Lower lobe of right lung (tissue), 2 donors: Measurements from ENCODE around the gene SPATA18. TPM values are rescaled to one million over a fixed set of nuclear protein-coding genes. Genes with fewer than 3 reads are reported as not detected.

Experiments
- ATAC-seq, 2 donors: fragments of 200-7000 bp; cut with Tn5 transposase; one replicate each; pipeline ENCODE4 v1.9.1; 2020 to 2022; ENCODE audit warnings: mild to moderate bottlenecking in 2 of 2, moderate library complexity in 2 of 2
- DNase-seq: peaks from one replicate; pipeline ENCODE4 v3.0.0-alpha.2; 2020
- H3K27ac ChIP-seq: fragments of 200-600 bp; one replicate; pipeline ENCODE4 v1.8.0; 2022
- H3K27me3 ChIP-seq: fragments of 200-600 bp; one replicate; pipeline ENCODE4 v1.8.0; 2022; ENCODE audit warnings: low read depth
- H3K36me3 ChIP-seq: fragments of 200-600 bp; one replicate; pipeline ENCODE4 v1.8.0; 2022; ENCODE audit warnings: mild to moderate bottlenecking
- H3K4me1 ChIP-seq: fragments of 200-600 bp; one replicate; pipeline ENCODE4 v1.8.0; 2022
- H3K4me3 ChIP-seq: fragments of 200-600 bp; one replicate; pipeline ENCODE4 v1.8.0; 2022; ENCODE audit warnings: mild to moderate bottlenecking
- H3K9me3 ChIP-seq: fragments of 200-600 bp; one replicate; pipeline ENCODE4 v1.8.0; 2022
- CTCF ChIP-seq: fragments of 200-600 bp; IDR thresholded peaks from one replicate; pipeline ENCODE4 v1.8.0; 2022; ENCODE audit warnings: antibody characterized with exemption, mild to moderate bottlenecking
- intact Hi-C: fragments of 100-400 bp; cut with DNase I; formaldehyde crosslinking; loops from one replicate; pipeline ENCODE4 v1.11.0; 2022
- total RNA-seq: library from RNA; stranded (reverse); fragmentation: NEBNext Ultra II Directional; extraction: Animal tissue kit (Norgen Biotek cat#: 25700); gene quantifications from one replicate; pipeline ENCODE4 v1.2.1, GENCODE V29; 2021
- donor health status: DM: no; HTN: yes; CAD: no; lungs with severe emphysema.

The SPATA18 gene
- total RNA-seq, 1 donor from 2014 or later, result 24.7 TPM

DNA sequence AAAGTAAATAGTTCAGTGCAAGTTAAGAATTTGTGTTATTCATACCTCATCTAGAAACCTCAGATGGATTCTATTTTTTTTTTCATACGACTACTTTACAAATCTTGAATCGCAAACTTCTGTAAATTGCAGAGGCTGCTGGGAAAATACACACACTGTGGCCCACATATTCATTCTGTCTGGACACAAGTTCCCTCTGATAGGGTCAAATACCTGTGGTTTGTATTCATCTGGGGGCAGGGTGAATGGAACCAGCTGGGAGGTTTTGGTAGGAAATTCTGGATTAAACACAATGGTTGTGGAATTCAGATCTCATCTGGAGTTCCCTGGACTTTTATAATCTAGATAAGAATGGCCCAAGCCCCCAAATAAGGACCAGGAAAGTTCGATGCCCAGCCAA lies 56.2 kb downstream of the SPATA18 start:
- Histone ChIP-seq H3K36me3 (no peaks in the 10 kb centered on the region), H3K9me3 (no peaks in the 10 kb centered on the region), H3K27ac (no peak overlapping the region), H3K27me3 (no peaks in the 10 kb centered on the region), H3K4me1 (no peaks in the 10 kb centered on the region), H3K4me3 (no peak overlapping the region)
- no peak for TF ChIP-seq CTCF
- DNase-seq, result no peak
- intact Hi-C loops, result no loop called here
- no peak for ATAC-seq

DNA sequence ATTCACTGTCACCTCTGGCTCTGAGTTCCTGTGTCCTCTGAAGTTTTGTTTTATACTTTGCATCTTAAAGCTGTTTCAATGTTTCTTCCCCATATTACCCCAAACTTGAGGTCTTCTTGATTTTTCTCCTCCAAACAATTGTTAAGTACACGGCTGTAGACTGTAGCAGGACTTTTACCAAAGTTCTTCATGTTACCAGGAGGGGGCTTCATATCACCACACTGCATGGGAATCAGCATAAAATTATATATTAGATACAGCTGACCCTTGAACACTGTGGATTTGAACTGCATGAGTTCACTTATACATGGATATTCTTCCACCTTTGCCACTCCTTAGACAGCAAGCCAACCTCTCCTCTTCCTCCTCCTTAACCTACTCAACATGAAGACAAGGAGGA lies 56.6 kb downstream of the SPATA18 start:
- H3K9me3 ChIP-seq, result no peaks in the 10 kb centered on the region
- DNase-seq, result no peak
- no peak overlapping the region for H3K27ac ChIP-seq
- ATAC-seq, result no peak
- no peaks in the 10 kb centered on the region for H3K4me1 ChIP-seq
- intact Hi-C loops, result no loop called here
- H3K27me3 ChIP-seq, result no peaks in the 10 kb centered on the region
- no peak overlapping the region for H3K4me3 ChIP-seq
- TF ChIP-seq CTCF, result no peak
- H3K36me3 ChIP-seq, result no peaks in the 10 kb centered on the region

GRCh38 chr4:52110171-52110570 lies 59.1 kb downstream of the SPATA18 start:
- no peak for TF ChIP-seq CTCF
- no peaks in the 10 kb centered on the region for H3K27me3 ChIP-seq
- DNase-seq (no peak), ATAC-seq (no peak)
- H3K4me1 ChIP-seq, result no peaks in the 10 kb centered on the region
- no peak overlapping the region for H3K27ac ChIP-seq
- no peaks in the 10 kb centered on the region for H3K36me3 ChIP-seq
- intact Hi-C loops, result no loop called here
- no peak overlapping the region for H3K4me3 ChIP-seq
- H3K9me3 ChIP-seq, result no peaks in the 10 kb centered on the region

- Histone ChIP-seq H3K4me3 (no peak overlapping the region), H3K4me1 (no peaks in the 10 kb centered on the region), H3K9me3 (no peaks in the 10 kb centered on the region), H3K27me3 (no peaks in the 10 kb centered on the region), H3K27ac (no peak overlapping the region), H3K36me3 (no peaks in the 10 kb centered on the region)
- no peak for TF ChIP-seq CTCF
- intact Hi-C loops, result no loop called here
- DNase-seq, result no peak
- no peak for ATAC-seq
Observed at GRCh38 chr4:52111995-52112394, 60.9 kb downstream of the SPATA18 start.

DNA sequence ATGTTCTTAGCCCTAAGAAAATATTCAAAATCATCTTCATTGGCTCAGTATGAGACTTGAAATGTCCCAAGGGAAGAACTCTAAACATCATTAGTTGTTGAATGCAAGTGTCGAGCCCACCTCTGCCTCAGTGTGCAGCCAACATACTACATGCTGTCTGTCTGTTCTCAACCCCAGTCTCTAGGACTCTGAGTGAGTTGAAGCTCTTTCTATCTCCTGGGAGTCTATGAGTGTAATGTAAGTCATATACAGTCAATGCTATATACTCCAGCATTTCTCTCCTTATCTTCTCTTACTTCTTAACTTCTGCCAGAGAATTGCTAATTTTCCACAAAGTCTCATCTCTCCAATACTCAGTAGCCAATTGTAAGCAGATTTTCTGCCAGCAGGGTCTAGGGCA lies 61.3 kb downstream of the SPATA18 start:
- Histone ChIP-seq H3K4me1 (no peaks in the 10 kb centered on the region), H3K27ac (no peak overlapping the region), H3K27me3 (no peaks in the 10 kb centered on the region), H3K36me3 (no peaks in the 10 kb centered on the region), H3K4me3 (no peak overlapping the region), H3K9me3 (no peaks in the 10 kb centered on the region)
- ATAC-seq, result no peak
- intact Hi-C loops, result no loop called here
- no peak for DNase-seq
- no peak for TF ChIP-seq CTCF

GRCh38 chr4:52116641-52117040 lies 65.5 kb downstream of the SPATA18 start:
- no peaks in the 10 kb centered on the region for H3K27me3 ChIP-seq
- intact Hi-C loops, result no loop called here
- no peak overlapping the region for H3K27ac ChIP-seq
- no peaks in the 10 kb centered on the region for H3K4me1 ChIP-seq
- no peak for TF ChIP-seq CTCF
- no peaks in the 10 kb centered on the region for H3K36me3 ChIP-seq
- no peaks in the 10 kb centered on the region for H3K9me3 ChIP-seq
- no peak overlapping the region for H3K4me3 ChIP-seq
- DNase-seq (no peak), ATAC-seq (no peak)
